Measurements from ENCODE around the gene AKAP8L. TPM values are rescaled to one million over a fixed set of nuclear protein-coding genes. Genes with fewer than 3 reads are reported as not detected.

Gene AKAP8L
- total RNA-seq, 1 experiment from 2014 or later: 106 TPM

DNA sequence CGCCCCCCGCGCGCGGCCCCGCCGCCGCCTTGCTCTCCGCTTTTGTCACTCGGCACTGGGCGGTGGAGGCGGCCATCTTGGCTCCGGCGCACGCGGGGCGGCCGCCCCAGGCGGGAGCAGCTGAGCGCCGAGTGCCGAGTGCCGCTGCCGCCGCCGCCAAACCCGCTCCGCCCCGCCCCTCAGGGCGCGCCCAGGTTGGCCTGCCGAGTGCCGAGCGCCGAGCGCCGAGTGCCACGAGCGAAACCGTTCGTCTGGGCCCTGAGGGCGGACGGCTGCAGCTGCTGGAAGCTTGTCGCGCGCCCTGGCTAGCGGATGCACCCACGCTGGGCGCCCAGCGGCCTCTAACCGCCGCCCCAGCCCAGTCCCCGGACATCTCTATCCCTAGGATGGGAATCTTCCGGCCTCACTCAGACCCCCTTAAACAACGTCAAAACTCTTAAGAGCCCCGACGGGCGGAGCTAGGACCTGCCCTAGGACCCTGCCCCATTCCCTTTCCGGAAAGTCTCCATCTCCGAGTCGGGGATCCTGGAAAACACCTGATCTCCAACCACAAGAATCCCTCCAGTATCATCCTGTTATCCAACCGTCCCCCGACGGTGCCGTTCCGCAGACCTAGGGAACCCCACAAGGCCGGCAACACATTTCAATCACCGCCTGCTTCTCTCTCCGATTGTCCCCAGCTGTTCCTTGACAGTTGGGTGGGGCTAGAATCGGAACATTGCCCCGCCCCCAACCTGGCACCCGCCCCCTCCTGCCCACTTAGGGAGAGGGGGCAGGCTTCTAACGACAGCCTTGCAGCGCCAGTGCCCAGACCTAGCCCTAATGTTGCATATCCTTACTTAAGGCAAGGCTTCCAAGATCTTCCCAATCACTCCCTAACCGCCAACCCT, 14.1 kb upstream of the AKAP8L start:
- intact Hi-C loops (cut with micrococcal nuclease): loop anchor here (1.0 kb wide), 1 partner anchor 15 kb away; no protein-coding TSS in a partner anchor
- H3K4me2 ChIP-seq (ENCODE audit: low read length): peak overlapping the region; percentile 100
- H4K20me1 ChIP-seq (ENCODE audit: insufficient read depth): no peaks in the 10 kb centered on the region
- CTCF ChIA-PET: interaction anchor here (1.3 kb wide), 2 partner anchors 14 to 123 kb away, joined by 5 to 6 read pairs; partner anchors contain the start of gene AKAP8L
- peak overlapping the region; percentile 77 for H3K27ac ChIP-seq (ENCODE audit: low read depth, low read length)
- H3K79me2 ChIP-seq (ENCODE audit: insufficient read depth, low read length): peaks cover 42% of the 10 kb centered on the region
- H3K36me3 ChIP-seq (ENCODE audit: control insufficient read depth in 1 of 2, insufficient read depth in 2 of 2, low read length in 2 of 2): peaks cover 4 to 7% of the 10 kb centered on the region in 2 experiments; a peak in 2 of 4 replicates
- peak overlapping the region; percentile 76 to 78 for H3K4me3 ChIP-seq (replicated peaks in 1 of 2; ENCODE audit: low read depth in 1 of 2, low read length in 2 of 2)
- H3K9ac ChIP-seq (ENCODE audit: low read length): peak overlapping the region; percentile 68
- ATAC-seq: peak; percentile 85
- H3K27me3 ChIP-seq (ENCODE audit: insufficient read depth, low read length): no peaks in the 10 kb centered on the region
- H3K9me3 ChIP-seq (ENCODE audit: control insufficient read depth in 1 of 2, insufficient read depth in 1 of 2, low read depth in 1 of 2, low read length in 2 of 2): no peaks in the 10 kb centered on the region
- H2AFZ ChIP-seq (ENCODE audit: low read depth, low read length, poor library complexity, severe bottlenecking): peak overlapping the region; percentile 59
- DNase-seq (ENCODE audit: low read depth, low spot score): peak; percentile 64
- RAD21 ChIA-PET (ENCODE audit: low non-redundant PET in 1 of 2, low total read pairs in 2 of 2, uncharacterized antibody in 2 of 2, unreplicated experiment in 2 of 2): interaction anchor here in 1 of 2 experiments (0.6 kb wide), 1 partner anchor 155 kb away, joined by 8 read pairs; no protein-coding TSS in a partner anchor
- no peaks in the 10 kb centered on the region for H3K9me2 ChIP-seq (ENCODE audit: insufficient read depth)
- H3K4me1 ChIP-seq (ENCODE audit: control insufficient read depth in 1 of 2, insufficient read depth in 2 of 2, low read length in 2 of 2): peaks cover 18 to 25% of the 10 kb centered on the region in 2 experiments
- no TSS peak for BruUV-seq (replicated peaks)
- POLR2A ChIA-PET: interaction anchor here (1.3 to 1.5 kb wide), 2 partner anchors 14 to 19 kb away, joined by 5 to 10 read pairs; partner anchors contain the start of gene AKAP8L
- TF ChIP-seq ZNF274 (IDR thresholded peaks at IDR 0.05; ENCODE audit: low read depth, low read length) (no peak), EZH2phosphoT487 (IDR thresholded peaks at IDR 0.05; ENCODE audit: borderline replicate concordance) (no peak), POLR2A (IDR thresholded peaks at IDR 0.05; ENCODE audit: borderline replicate concordance, extremely low read depth, insufficient read depth, insufficient read length) (no peak), CBX3 (IDR thresholded peaks at IDR 0.05; ENCODE audit: low read depth) (no peak), EGR1 (IDR thresholded peaks at IDR 0.05; ENCODE audit: low read depth) (no peak), SP1 (IDR thresholded peaks at IDR 0.05; ENCODE audit: low read depth) (peak; percentile 72), SIN3A (IDR thresholded peaks at IDR 0.05; ENCODE audit: low read depth) (peak; percentile 76; the same call in 1 of the 2 replicates), TCF7L2 (IDR thresholded peaks at IDR 0.05; ENCODE audit: borderline replicate concordance, extremely low read depth, insufficient read depth, insufficient read length) (peak; percentile 48), ZFX (IDR thresholded peaks at IDR 0.05) (no peak), ELF1 (IDR thresholded peaks at IDR 0.05; ENCODE audit: borderline replicate concordance, low read depth) (no peak), EZH2 (IDR thresholded peaks at IDR 0.05) (no peak), JUND (IDR thresholded peaks at IDR 0.05) (no peak), ATF3 (IDR thresholded peaks at IDR 0.05) (no peak), REST (IDR thresholded peaks at IDR 0.05; ENCODE audit: low read depth) (no peak), ZBTB33 (IDR thresholded peaks at IDR 0.05; ENCODE audit: extremely low read depth, insufficient replicate concordance, low read length) (no peak), CEBPB (IDR thresholded peaks at IDR 0.05; ENCODE audit: low read depth) (no peak)
- TF ChIP-seq, protein P1, sequence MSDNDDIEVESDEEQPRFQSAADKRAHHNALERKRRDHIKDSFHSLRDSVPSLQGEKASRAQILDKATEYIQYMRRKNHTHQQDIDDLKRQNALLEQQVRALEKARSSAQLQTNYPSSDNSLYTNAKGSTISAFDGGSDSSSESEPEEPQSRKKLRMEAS (IDR thresholded peaks at IDR 0.05): peak; percentile 85
- TF ChIP-seq, protein P2, sequence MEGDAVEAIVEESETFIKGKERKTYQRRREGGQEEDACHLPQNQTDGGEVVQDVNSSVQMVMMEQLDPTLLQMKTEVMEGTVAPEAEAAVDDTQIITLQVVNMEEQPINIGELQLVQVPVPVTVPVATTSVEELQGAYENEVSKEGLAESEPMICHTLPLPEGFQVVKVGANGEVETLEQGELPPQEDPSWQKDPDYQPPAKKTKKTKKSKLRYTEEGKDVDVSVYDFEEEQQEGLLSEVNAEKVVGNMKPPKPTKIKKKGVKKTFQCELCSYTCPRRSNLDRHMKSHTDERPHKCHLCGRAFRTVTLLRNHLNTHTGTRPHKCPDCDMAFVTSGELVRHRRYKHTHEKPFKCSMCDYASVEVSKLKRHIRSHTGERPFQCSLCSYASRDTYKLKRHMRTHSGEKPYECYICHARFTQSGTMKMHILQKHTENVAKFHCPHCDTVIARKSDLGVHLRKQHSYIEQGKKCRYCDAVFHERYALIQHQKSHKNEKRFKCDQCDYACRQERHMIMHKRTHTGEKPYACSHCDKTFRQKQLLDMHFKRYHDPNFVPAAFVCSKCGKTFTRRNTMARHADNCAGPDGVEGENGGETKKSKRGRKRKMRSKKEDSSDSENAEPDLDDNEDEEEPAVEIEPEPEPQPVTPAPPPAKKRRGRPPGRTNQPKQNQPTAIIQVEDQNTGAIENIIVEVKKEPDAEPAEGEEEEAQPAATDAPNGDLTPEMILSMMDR (IDR thresholded peaks at IDR 0.05 in 2 of 3, conservative IDR thresholded peaks at IDR 0.05 in 1 of 3; ENCODE audit: borderline replicate concordance in 1 of 3, insufficient read depth in 1 of 3, low read depth in 2 of 3, low read length in 2 of 3): no peak

All from HCT116 (cell line).